SK-N-MC (cell line): ENCODE data around the gene CCDC127.
"Not testable (repeated sequence)": the region's sequence is repeated elsewhere in the genome, so short reads cannot be mapped to it uniquely, and the experiment has no call there.

ENCODE experiments used
- DNase-seq: peaks from one replicate; pipeline ENCODE4 v3.0.0-alpha.2; 2011; ENCODE audit warnings: low read depth, low spot score
- H3K27ac ChIP-seq: fragments of 200-600 bp; sonication (generic); 2 replicates; pipeline ENCODE4 v1.5.1; 2016; ENCODE audit warnings: mixed run types
- H3K36me3 ChIP-seq: fragments of 200-600 bp; sonication (generic); 2 replicates; pipeline ENCODE4 v1.6.1; 2017; ENCODE audit warnings: antibody characterized with exemption, low read length, mixed read lengths; ENCODE audit not compliant: insufficient read depth
- H3K4me3 ChIP-seq: fragments of 200-600 bp; sonication (generic); 2 replicates; pipeline ENCODE4 v1.5.1; 2016
- H3K9ac ChIP-seq: fragments of 200-600 bp; sonication (generic); 2 replicates; pipeline ENCODE4 v1.8.0; 2017; ENCODE audit warnings: mixed run types, mixed read lengths; ENCODE audit not compliant: insufficient read length
- H3K9me3 ChIP-seq: fragments of 200-600 bp; sonication (generic); 2 replicates; pipeline ENCODE4 v1.6.1; 2017; ENCODE audit warnings: low read depth, mild to moderate bottlenecking, antibody characterized with exemption, low read length, moderate library complexity, mixed read lengths
- EZH2 ChIP-seq: fragments of 200-600 bp; sonication (generic); IDR thresholded peaks from one replicate; pipeline ENCODE4 v1.6.1; 2017; ENCODE audit warnings: antibody characterized with exemption
- FOXP2 ChIP-seq: optimal IDR thresholded peaks from 2 replicates; pipeline ENCODE3; 2011; ENCODE audit warnings: mild to moderate bottlenecking, moderate library complexity; ENCODE audit not compliant: insufficient read depth; ENCODE audit errors: extremely low read length, control extremely low read depth
- POLR2AphosphoS5 ChIP-seq: IDR thresholded peaks from 2 replicates; pipeline ENCODE4 v1.6.1; 2012; ENCODE audit warnings: mild to moderate bottlenecking, low read depth, low read length, borderline replicate concordance

CCDC127 gene

GRCh38 chr5:219460-219863 is 1.5 kb upstream of the CCDC127 start:
- Histone ChIP-seq H3K36me3 (peaks cover 15% of the 10 kb centered on the region), H3K9ac (peak overlapping the region; percentile 93), H3K9me3 (no peaks in the 10 kb centered on the region), H3K4me3 (peak overlapping the region; percentile 98), H3K27ac (no peak overlapping the region)
- no peak for DNase-seq
- TF ChIP-seq EZH2 (no peak), FOXP2 (no peak), POLR2AphosphoS5 (no peak)

DNA sequence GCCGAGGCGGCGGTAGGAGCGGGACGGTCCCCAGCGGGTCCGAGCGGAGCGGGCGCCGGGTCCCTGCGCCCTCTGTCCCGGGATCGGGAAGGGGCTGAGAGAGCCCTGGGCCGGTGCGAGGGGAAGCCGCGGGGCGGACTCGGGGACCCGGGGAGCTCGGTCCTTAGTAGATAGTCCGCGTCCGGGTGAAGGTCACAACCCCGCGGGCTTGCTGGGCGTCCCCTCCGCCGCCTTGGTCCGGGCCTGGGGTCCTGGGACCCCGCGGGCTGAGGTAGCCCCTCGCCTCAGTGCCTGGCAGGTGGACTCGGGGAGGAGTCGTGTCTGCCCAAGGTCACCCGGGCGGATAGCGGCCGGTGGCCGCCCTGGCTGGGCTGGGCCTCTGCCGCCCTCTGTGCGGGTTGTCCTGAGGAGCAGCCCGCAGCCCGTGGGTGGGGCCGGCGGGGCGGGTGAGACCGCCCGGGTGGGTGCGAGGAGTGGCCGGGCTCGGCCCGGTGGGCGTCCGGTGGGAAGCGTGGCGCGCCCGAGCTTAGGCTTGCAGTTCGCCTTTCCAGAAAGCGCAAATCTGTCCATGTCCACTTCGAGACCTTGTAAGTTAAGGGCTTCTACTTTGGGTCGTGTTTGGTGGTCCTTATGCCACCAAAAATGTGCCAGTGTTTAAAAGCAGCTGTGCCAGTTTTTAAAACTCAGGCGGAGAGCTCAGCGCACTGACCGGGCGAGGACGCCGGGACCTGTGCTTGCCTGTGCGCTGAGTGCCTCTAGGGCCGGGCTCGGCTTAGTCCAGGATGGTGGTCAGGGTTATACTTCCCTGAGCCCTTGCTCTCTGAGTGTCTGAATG is 721 bp upstream of the CCDC127 start:
- Histone ChIP-seq H3K36me3 (peaks cover 14% of the 10 kb centered on the region), H3K27ac (no peak overlapping the region), H3K9ac (peak overlapping the region; percentile 93), H3K9me3 (no peaks in the 10 kb centered on the region), H3K4me3 (peak overlapping the region; percentile 98)
- no peak for DNase-seq
- TF ChIP-seq FOXP2 (no peak), EZH2 (no peak), POLR2AphosphoS5 (no peak)

DNA sequence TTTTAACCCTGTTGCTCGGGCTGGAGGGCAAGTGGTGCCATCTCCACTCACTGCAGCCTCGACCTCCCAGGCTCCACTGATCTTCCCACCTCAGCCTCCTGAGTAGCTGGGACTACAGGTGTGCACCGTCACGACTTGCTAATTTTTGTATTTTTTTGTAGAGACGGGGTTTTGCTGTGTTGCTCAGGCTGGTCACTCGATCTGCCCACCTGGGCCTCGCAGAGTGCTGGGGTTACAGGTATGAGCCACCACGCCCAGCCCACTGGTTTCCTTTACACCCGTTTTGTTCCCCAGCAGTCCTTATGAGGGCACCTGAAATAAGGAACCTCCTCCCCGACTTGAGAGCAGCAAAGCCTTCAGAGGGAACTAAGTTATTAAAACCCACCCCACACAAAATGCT is 1.9 kb downstream of the CCDC127 start:
- DNase-seq, H3K9ac ChIP-seq, H3K9me3 ChIP-seq, H3K27ac ChIP-seq, H3K4me3 ChIP-seq: not testable (repeated sequence)
- H3K36me3 ChIP-seq: peaks cover 11% of the 10 kb centered on the region; the same call in 1 of the 2 replicates

- H3K36me3 ChIP-seq: peaks cover 11% of the 10 kb centered on the region; the same call in 1 of the 2 replicates
- DNase-seq, H3K9me3 ChIP-seq, H3K9ac ChIP-seq, H3K4me3 ChIP-seq, H3K27ac ChIP-seq: not testable (repeated sequence)
Observed at GRCh38 chr5:215256-215655, 2.7 kb downstream of the CCDC127 start.

- no peak for TF ChIP-seq POLR2AphosphoS5
- TF ChIP-seq FOXP2: no peak
- TF ChIP-seq EZH2: no peak
- Histone ChIP-seq H3K36me3 (peaks cover 11% of the 10 kb centered on the region; the same call in 1 of the 2 replicates), H3K9me3 (no peaks in the 10 kb centered on the region), H3K9ac (no peak overlapping the region), H3K27ac (no peak overlapping the region), H3K4me3 (no peak overlapping the region)
- no peak for DNase-seq
Observed at GRCh38 chr5:213803-214395, 4.1 kb downstream of the CCDC127 start.

GRCh38 chr5:208449-209114 is 9.4 kb downstream of the CCDC127 start:
- Histone ChIP-seq H3K36me3 (peaks cover 23% of the 10 kb centered on the region), H3K4me3 (no peak overlapping the region), H3K9me3 (no peaks in the 10 kb centered on the region), H3K9ac (no peak overlapping the region), H3K27ac (no peak overlapping the region)
- no peak for TF ChIP-seq EZH2
- TF ChIP-seq FOXP2: no peak
- no peak for TF ChIP-seq POLR2AphosphoS5
- no peak for DNase-seq

DNA sequence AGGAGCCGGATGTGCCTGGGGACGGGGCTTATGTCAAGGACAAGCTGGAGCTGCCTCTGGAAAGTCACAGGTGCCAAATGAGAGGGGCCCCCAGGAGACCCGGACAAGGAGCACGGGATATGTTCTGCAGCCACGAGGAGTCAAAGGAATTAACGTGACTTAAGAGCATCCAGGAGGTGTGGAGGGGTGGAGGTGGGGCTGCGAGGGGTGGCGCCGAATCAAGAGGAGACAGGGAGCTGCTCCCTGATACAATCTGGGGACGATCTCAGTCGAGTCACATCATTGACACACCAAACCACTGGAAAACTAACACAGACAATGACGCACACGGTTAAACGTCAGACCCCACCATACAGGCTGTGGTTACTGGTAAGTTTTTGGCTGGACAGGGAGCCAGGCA is 10.4 kb downstream of the CCDC127 start:
- no peak for DNase-seq
- H3K4me3 ChIP-seq: no peak overlapping the region
- TF ChIP-seq POLR2AphosphoS5 (no peak), EZH2 (no peak), FOXP2 (no peak)
- no peak overlapping the region for H3K9ac ChIP-seq
- H3K27ac ChIP-seq: no peak overlapping the region
- H3K36me3 ChIP-seq: peaks cover 26% of the 10 kb centered on the region
- no peaks in the 10 kb centered on the region for H3K9me3 ChIP-seq

DNA sequence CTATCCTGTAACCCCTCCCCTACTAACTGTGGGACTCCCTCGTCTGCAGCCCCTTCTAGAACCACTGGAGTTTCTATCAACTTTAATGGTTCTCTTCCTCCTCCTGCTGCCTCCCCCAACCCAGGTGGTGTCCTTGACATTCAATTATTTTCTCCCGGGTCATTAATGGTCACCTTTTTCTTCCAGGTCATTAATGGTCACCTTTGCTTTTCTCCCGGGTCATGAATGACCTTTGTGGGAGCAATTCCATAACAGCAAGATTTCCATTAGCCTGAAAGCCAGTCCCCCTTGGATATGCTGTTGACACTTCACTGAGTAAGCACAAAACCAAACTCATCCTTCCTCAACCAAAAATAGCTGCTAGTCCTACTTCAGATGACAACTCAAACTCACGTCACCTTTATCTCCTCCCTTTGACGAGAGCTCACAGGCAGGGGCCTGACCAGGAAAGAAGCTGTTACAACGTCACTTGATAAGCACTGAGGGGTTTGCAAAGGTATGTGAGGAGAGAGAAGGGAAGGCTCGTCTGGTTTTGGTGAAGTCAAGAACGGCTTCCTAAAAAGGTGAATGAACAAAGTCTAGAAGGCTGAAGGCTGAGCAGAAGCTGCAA is 10.9 kb downstream of the CCDC127 start:
- H3K9me3 ChIP-seq: no peaks in the 10 kb centered on the region
- peaks cover 26% of the 10 kb centered on the region for H3K36me3 ChIP-seq
- H3K9ac ChIP-seq: no peak overlapping the region
- H3K4me3 ChIP-seq: no peak overlapping the region
- H3K27ac ChIP-seq: no peak overlapping the region
- TF ChIP-seq POLR2AphosphoS5 (no peak), FOXP2 (no peak), EZH2 (no peak)
- DNase-seq: no peak
